ENCODE measurements around the gene MICALL2. TPM values are rescaled to one million over a fixed set of nuclear protein-coding genes. Genes with fewer than 3 reads are reported as not detected.

MICALL2 gene
- polyA plus RNA-seq, 1 of the 3 experiments (the other 2 are of a cell fraction) = 38.8 TPM

DNA sequence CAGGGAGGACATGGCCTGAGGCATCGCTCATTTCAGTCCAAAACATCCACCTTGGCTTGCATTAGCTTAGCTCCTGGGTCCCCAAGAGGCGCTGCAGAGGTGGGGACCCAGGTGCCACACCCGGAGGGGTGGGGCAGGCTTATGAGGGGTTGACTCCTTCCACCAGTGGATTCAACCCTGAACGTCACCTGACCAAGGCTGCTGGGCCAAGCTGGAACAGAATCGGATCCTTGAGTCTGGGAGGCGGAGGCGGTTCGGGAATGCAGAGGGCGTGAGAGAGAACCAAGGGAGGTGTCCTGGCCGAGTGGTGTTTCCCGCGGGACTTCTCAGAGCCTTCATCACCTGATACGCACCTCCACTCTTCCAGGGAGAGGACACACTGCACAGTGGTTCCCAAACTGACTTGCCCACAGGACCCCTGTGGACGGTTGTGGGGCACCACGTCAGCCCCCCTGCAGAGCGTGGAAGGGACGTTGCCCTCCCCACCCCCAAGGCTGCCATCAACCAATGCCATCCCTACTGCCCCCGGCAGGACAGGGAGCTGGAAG, 4.5 kb upstream of the MICALL2 start:
- peaks cover 23% of the 10 kb centered on the region for H3F3A ChIP-seq (replicated peaks; ENCODE audit: insufficient read depth)
- POLR2A ChIA-PET = no interaction called here
- peaks cover 0 to 9% of the 10 kb centered on the region in 2 experiments for H3K36me3 ChIP-seq (replicated peaks in 1 of 2; ENCODE audit: control insufficient read depth in 1 of 2, insufficient read depth in 2 of 2, low read length in 1 of 2)
- H3K4me1 ChIP-seq (ENCODE audit: control insufficient read depth in 1 of 2, insufficient read depth in 2 of 2, low read depth in 1 of 2, low read length in 1 of 2) = peaks cover 10 to 37% of the 10 kb centered on the region in 2 experiments; a peak in 3 of 4 replicates
- H3K4me3 ChIP-seq (ENCODE audit: low read depth in 2 of 2, low read length in 1 of 2) = no peak overlapping the region
- H3K9ac ChIP-seq = no peak overlapping the region
- no peak overlapping the region for H3K27ac ChIP-seq (ENCODE audit: low read depth in 2 of 2, low read length in 1 of 2)
- H2AFZ ChIP-seq (ENCODE audit: low read depth) = no peak overlapping the region
- DNase-seq = no peak
- TF ChIP-seq TCF12 (IDR thresholded peaks at IDR 0.05) = no peak
- TF ChIP-seq EZH2phosphoT487 (IDR thresholded peaks at IDR 0.05; ENCODE audit: borderline replicate concordance, low read depth) = no peak
- TF ChIP-seq, protein P1, sequence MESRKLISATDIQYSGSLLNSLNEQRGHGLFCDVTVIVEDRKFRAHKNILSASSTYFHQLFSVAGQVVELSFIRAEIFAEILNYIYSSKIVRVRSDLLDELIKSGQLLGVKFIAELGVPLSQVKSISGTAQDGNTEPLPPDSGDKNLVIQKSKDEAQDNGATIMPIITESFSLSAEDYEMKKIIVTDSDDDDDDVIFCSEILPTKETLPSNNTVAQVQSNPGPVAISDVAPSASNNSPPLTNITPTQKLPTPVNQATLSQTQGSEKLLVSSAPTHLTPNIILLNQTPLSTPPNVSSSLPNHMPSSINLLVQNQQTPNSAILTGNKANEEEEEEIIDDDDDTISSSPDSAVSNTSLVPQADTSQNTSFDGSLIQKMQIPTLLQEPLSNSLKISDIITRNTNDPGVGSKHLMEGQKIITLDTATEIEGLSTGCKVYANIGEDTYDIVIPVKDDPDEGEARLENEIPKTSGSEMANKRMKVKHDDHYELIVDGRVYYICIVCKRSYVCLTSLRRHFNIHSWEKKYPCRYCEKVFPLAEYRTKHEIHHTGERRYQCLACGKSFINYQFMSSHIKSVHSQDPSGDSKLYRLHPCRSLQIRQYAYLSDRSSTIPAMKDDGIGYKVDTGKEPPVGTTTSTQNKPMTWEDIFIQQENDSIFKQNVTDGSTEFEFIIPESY (IDR thresholded peaks at IDR 0.05; ENCODE audit: borderline replicate concordance, low read depth) = no peak
- TF ChIP-seq, protein P2, sequence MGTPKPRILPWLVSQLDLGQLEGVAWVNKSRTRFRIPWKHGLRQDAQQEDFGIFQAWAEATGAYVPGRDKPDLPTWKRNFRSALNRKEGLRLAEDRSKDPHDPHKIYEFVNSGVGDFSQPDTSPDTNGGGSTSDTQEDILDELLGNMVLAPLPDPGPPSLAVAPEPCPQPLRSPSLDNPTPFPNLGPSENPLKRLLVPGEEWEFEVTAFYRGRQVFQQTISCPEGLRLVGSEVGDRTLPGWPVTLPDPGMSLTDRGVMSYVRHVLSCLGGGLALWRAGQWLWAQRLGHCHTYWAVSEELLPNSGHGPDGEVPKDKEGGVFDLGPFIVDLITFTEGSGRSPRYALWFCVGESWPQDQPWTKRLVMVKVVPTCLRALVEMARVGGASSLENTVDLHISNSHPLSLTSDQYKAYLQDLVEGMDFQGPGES (IDR thresholded peaks at IDR 0.05; ENCODE audit: low read depth, low read length) = no peak
- no peak for TF ChIP-seq NRF1 (IDR thresholded peaks at IDR 0.05; ENCODE audit: low read depth, low read length)
- no peak for TF ChIP-seq RXRA (IDR thresholded peaks at IDR 0.05; ENCODE audit: borderline replicate concordance, low read depth)
- no peak for TF ChIP-seq GATA2 (CRISPR knock-in tag; IDR thresholded peaks at IDR 0.05)
- TF ChIP-seq SIN3A (IDR thresholded peaks at IDR 0.05; ENCODE audit: borderline replicate concordance, low read depth, low read length) = no peak
- TF ChIP-seq, protein P3, sequence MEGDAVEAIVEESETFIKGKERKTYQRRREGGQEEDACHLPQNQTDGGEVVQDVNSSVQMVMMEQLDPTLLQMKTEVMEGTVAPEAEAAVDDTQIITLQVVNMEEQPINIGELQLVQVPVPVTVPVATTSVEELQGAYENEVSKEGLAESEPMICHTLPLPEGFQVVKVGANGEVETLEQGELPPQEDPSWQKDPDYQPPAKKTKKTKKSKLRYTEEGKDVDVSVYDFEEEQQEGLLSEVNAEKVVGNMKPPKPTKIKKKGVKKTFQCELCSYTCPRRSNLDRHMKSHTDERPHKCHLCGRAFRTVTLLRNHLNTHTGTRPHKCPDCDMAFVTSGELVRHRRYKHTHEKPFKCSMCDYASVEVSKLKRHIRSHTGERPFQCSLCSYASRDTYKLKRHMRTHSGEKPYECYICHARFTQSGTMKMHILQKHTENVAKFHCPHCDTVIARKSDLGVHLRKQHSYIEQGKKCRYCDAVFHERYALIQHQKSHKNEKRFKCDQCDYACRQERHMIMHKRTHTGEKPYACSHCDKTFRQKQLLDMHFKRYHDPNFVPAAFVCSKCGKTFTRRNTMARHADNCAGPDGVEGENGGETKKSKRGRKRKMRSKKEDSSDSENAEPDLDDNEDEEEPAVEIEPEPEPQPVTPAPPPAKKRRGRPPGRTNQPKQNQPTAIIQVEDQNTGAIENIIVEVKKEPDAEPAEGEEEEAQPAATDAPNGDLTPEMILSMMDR (IDR thresholded peaks at IDR 0.05) = no peak
- TF ChIP-seq, protein P4, sequence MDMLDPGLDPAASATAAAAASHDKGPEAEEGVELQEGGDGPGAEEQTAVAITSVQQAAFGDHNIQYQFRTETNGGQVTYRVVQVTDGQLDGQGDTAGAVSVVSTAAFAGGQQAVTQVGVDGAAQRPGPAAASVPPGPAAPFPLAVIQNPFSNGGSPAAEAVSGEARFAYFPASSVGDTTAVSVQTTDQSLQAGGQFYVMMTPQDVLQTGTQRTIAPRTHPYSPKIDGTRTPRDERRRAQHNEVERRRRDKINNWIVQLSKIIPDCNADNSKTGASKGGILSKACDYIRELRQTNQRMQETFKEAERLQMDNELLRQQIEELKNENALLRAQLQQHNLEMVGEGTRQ (IDR thresholded peaks at IDR 0.05; ENCODE audit: borderline replicate concordance, low read depth, low read length) = no peak
- no peak for TF ChIP-seq TEAD4 (IDR thresholded peaks at IDR 0.05; ENCODE audit: borderline replicate concordance, insufficient read depth)
- TF ChIP-seq, protein P5, sequence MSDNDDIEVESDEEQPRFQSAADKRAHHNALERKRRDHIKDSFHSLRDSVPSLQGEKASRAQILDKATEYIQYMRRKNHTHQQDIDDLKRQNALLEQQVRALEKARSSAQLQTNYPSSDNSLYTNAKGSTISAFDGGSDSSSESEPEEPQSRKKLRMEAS (IDR thresholded peaks at IDR 0.05; ENCODE audit: low read depth) = no peak
- no peak for TF ChIP-seq JUND (IDR thresholded peaks at IDR 0.05)
- H3K4me2 ChIP-seq = no peak overlapping the region
- H3K27me3 ChIP-seq (ENCODE audit: insufficient read depth) = no peaks in the 10 kb centered on the region
- WGBS (ENCODE audit: low lambda C conversion rate) = 59% methylated on average over 16 of the region's 18 CpGs
- H4K20me1 ChIP-seq (ENCODE audit: insufficient read depth) = no peaks in the 10 kb centered on the region
- CTCF ChIA-PET = interaction anchor here (1.6 to 9.2 kb wide), 4 partner anchors 11 to 37 kb away, joined by 3 to 108 read pairs (median 7); no protein-coding TSS in a partner anchor
- H3K79me2 ChIP-seq (ENCODE audit: insufficient read depth) = peaks cover 4% of the 10 kb centered on the region; the same call in 1 of the 2 replicates
- no peaks in the 10 kb centered on the region for H3K9me2 ChIP-seq
- H3K9me3 ChIP-seq = no peaks in the 10 kb centered on the region

Measured in SK-N-SH (cell line).